ENCODE results near the gene HDGFL3.
A peak's percentile ranks its signal among the peaks of the same experiment; 100 is the strongest.
"Not testable (repeated sequence)": the region's sequence is repeated elsewhere in the genome, so short reads cannot be mapped to it uniquely, and the experiment has no call there.

Gene HDGFL3

GRCh38 chr15:83094583-83094982 lies 113.0 kb downstream of the HDGFL3 start:
- no peak for DNase-seq

DNA sequence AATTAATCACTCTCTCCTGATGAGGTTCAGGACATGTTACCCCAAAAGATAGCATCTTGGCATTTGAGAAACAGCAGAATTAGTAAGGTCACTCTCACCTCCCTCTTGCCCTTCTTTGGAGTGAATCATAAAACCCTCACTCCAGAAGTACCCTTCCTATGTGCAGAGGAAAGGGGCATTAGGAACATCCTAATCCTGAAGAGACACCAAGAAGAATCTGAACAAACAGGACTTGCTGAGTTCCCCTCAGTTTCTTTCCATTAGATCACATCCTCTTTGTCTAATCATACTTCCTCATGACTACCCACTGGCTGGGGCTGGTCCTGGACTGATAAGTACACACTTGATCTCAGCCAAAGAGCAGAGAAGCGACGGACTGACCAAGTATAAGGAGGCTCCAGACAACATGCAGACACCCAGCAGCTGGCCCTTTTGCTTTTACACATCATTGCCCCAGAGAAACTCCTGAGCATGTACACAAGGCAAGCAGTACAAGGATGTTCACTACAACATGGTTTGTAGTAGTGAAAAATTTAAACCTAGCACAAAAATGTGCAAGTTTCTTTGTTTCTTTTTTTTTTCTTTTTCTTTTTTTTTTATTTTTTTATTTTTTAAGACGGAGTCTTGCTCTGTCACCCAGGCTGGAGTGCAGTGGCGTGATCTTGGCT lies 115.2 kb downstream of the HDGFL3 start:
- peak; percentile 6 for DNase-seq

DNA sequence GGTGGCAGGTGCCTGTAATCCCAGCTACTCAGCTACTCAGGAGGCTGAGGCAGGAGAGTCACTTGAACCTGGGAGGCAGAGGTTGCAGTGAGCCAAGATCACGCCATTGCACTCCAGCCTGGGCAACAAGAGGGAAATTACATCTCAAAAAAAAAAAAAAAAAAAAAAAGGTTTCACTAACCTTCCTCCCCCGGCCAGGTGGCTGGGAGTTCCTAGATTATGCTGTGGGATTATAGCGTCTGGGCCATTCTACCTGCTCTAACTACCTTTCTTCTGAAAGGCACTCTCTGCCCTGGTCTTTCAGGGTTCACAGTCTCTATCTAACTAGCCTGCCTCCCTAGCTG lies 115.7 kb downstream of the HDGFL3 start:
- DNase-seq: not testable (repeated sequence)

DNA sequence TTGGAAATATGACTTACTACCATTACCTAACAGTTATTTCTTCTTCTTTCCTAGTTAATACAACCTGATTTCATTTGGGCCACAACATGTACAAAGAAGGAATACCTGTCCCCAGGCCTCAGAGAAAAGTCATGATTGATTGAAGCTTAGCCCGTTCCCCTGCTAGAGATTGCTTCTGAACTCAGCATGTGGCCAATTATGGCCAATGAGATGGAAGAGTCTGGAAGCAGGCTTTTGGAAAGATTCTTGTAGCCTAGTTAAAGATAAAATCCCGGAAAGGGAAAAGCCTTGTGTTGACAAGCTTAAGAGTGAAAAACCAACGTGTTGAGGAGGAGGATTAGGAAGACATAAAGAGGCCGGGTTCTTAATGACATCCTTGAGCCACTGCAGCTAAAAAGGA lies 117.2 kb downstream of the HDGFL3 start:
- no peak for DNase-seq

GRCh38 chr15:83088876-83089275 lies 118.7 kb downstream of the HDGFL3 start:
- DNase-seq: no peak

GRCh38 chr15:83087576-83087975 lies 120.0 kb downstream of the HDGFL3 start:
- DNase-seq: no peak

GRCh38 chr15:83085864-83086552 lies 121.6 kb downstream of the HDGFL3 start:
- DNase-seq: not testable (repeated sequence)

DNA sequence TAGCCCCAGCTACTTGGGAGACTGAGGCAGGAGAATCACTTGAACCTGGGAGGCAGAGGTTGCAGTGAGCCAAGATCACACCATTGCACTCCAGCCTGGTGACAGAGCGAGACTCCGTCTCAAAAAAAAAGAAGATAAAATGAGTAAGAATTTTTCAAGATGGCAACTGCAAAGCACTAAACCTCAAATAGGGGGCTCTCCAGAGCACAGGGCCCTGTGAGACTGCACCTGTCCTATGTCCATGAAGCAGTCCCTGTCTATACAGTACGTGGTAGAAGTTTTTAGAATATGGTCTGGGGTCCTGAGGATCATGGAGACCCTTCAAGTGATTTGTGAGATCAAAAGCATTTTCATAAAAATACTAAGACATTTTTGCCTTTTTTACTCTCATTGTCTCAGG lies 122.2 kb downstream of the HDGFL3 start:
- DNase-seq: not testable (repeated sequence)

GRCh38 chr15:83082730-83083386 lies 124.8 kb downstream of the HDGFL3 start:
- no peak for DNase-seq

- DNase-seq: no peak
Measured at GRCh38 chr15:83081256-83082014, 126.2 kb downstream of the HDGFL3 start.

- no peak for DNase-seq
Measured at GRCh38 chr15:83078712-83079111, 128.9 kb downstream of the HDGFL3 start.

Data from CD4-positive, alpha-beta T cell treated with Interleukin-17A for 1 hour (primary cell).